Measurements from ENCODE around the gene PXMP4. TPM values are rescaled to one million over a fixed set of nuclear protein-coding genes. Genes with fewer than 3 reads are reported as not detected.

The PXMP4 gene
- total RNA-seq, 3 donors from 2014 or later = 7.9 to 14.3 (median 9.1) TPM

GRCh38 chr20:33660035-33660684 is 60.0 kb downstream of the PXMP4 start:
- TF ChIP-seq CTCF (IDR thresholded peaks at IDR 0.05) (no peak), POLR2AphosphoS5 (IDR thresholded peaks at IDR 0.05) (no peak), POLR2A (IDR thresholded peaks at IDR 0.05) (no peak)
- no peaks in the 10 kb centered on the region for H3K27me3 ChIP-seq
- no peaks in the 10 kb centered on the region for H3K9me3 ChIP-seq
- intact Hi-C loops (cut with DNase I; ENCODE audit: low total_unique reads) = no loop called here
- H3K4me3 ChIP-seq = no peak overlapping the region
- H3K27ac ChIP-seq = no peak overlapping the region
- peaks cover 0 to 5% of the 10 kb centered on the region in 2 donors for H3K4me1 ChIP-seq
- H3K36me3 ChIP-seq = no peaks in the 10 kb centered on the region
- DNase-seq (ENCODE audit: low spot score in 2 of 2) = no peak

GRCh38 chr20:33659341-33660034 is 60.6 kb downstream of the PXMP4 start:
- Histone ChIP-seq H3K9me3 (no peaks in the 10 kb centered on the region), H3K4me1 (peaks cover 0 to 5% of the 10 kb centered on the region in 2 donors), H3K27ac (no peak overlapping the region), H3K4me3 (no peak overlapping the region), H3K27me3 (no peaks in the 10 kb centered on the region), H3K36me3 (no peaks in the 10 kb centered on the region)
- no peak for DNase-seq (ENCODE audit: low spot score in 2 of 2)
- intact Hi-C loops (cut with DNase I; ENCODE audit: low total_unique reads) = loop anchor here (10.0 kb wide), 1 partner anchor 195 kb away; no protein-coding TSS in a partner anchor
- TF ChIP-seq POLR2A (IDR thresholded peaks at IDR 0.05) (no peak), CTCF (IDR thresholded peaks at IDR 0.05) (no peak), POLR2AphosphoS5 (IDR thresholded peaks at IDR 0.05) (no peak)

GRCh38 chr20:33658929-33659328 is 61.2 kb downstream of the PXMP4 start:
- Histone ChIP-seq H3K9me3 (no peaks in the 10 kb centered on the region), H3K27ac (no peak overlapping the region), H3K4me3 (no peak overlapping the region), H3K27me3 (no peaks in the 10 kb centered on the region), H3K4me1 (peaks cover 0 to 5% of the 10 kb centered on the region in 2 donors), H3K36me3 (no peaks in the 10 kb centered on the region)
- TF ChIP-seq CTCF (IDR thresholded peaks at IDR 0.05) = no peak
- no peak for TF ChIP-seq POLR2AphosphoS5 (IDR thresholded peaks at IDR 0.05)
- TF ChIP-seq POLR2A (IDR thresholded peaks at IDR 0.05) = no peak
- DNase-seq (ENCODE audit: low spot score in 2 of 2) = no peak
- intact Hi-C loops (cut with DNase I; ENCODE audit: low total_unique reads) = loop anchor here (10.0 kb wide), 1 partner anchor 194 kb away; no protein-coding TSS in a partner anchor

GRCh38 chr20:33658510-33658909 is 61.6 kb downstream of the PXMP4 start:
- no peaks in the 10 kb centered on the region for H3K36me3 ChIP-seq
- H3K4me1 ChIP-seq = peaks cover 0 to 5% of the 10 kb centered on the region in 2 donors
- no peak overlapping the region for H3K27ac ChIP-seq
- DNase-seq (ENCODE audit: low spot score in 2 of 2) = no peak
- H3K4me3 ChIP-seq = no peak overlapping the region
- intact Hi-C loops (cut with DNase I; ENCODE audit: low total_unique reads) = loop anchor here (10.0 kb wide), 1 partner anchor 194 kb away; no protein-coding TSS in a partner anchor
- H3K27me3 ChIP-seq = no peaks in the 10 kb centered on the region
- TF ChIP-seq POLR2A (IDR thresholded peaks at IDR 0.05) (no peak), POLR2AphosphoS5 (IDR thresholded peaks at IDR 0.05) (no peak), CTCF (IDR thresholded peaks at IDR 0.05) (no peak)
- no peaks in the 10 kb centered on the region for H3K9me3 ChIP-seq

- no peaks in the 10 kb centered on the region for H3K9me3 ChIP-seq
- no peak for DNase-seq (ENCODE audit: low spot score in 2 of 2)
- H3K27me3 ChIP-seq = no peaks in the 10 kb centered on the region
- TF ChIP-seq CTCF (IDR thresholded peaks at IDR 0.05) = no peak
- TF ChIP-seq POLR2AphosphoS5 (IDR thresholded peaks at IDR 0.05) = no peak
- no peak for TF ChIP-seq POLR2A (IDR thresholded peaks at IDR 0.05)
- no peaks in the 10 kb centered on the region for H3K4me1 ChIP-seq
- no peak overlapping the region for H3K27ac ChIP-seq
- intact Hi-C loops (cut with DNase I; ENCODE audit: low total_unique reads) = loop anchor here (10.0 kb wide), 1 partner anchor 193 kb away; no protein-coding TSS in a partner anchor
- H3K36me3 ChIP-seq = no peaks in the 10 kb centered on the region
- H3K4me3 ChIP-seq = no peak overlapping the region
These were observed 62.4 kb downstream of the PXMP4 start for GRCh38 chr20:33657704-33658095.
